Measurements from ENCODE around the gene ZFAND3. TPM values are rescaled to one million over a fixed set of nuclear protein-coding genes. Genes with fewer than 3 reads are reported as not detected.

ZFAND3 gene
- total RNA-seq, 4 donors from 2014 or later = 45.0 to 55.2 (median 49.5) TPM

- no peaks in the 10 kb centered on the region for H3K27me3 ChIP-seq
- intact Hi-C loops (cut with DNase I; ENCODE audit: low total_unique reads) = no loop called here
- TF ChIP-seq CTCF (IDR thresholded peaks at IDR 0.05 in 4 of 5, conservative IDR thresholded peaks at IDR 0.05 in 1 of 5) = no peak
- TF ChIP-seq POLR2A (IDR thresholded peaks at IDR 0.05) = no peak
Measured at GRCh38 chr6:38194282-38194572, 374.7 kb downstream of the ZFAND3 start.

GRCh38 chr6:38194589-38194988 lies 375.1 kb downstream of the ZFAND3 start:
- H3K27me3 ChIP-seq = no peaks in the 10 kb centered on the region
- no peak for TF ChIP-seq CTCF (IDR thresholded peaks at IDR 0.05 in 4 of 5, conservative IDR thresholded peaks at IDR 0.05 in 1 of 5)
- no peak for TF ChIP-seq POLR2A (IDR thresholded peaks at IDR 0.05)
- in situ Hi-C loops (cut with MboI; ENCODE audit: low sequenced_read_pairs in 4 of 4) = loop anchor here in 1 of 4 donors (25.0 kb wide), 1 partner anchor 293 kb away; no protein-coding TSS in a partner anchor
- no peaks in the 10 kb centered on the region for H3K4me1 ChIP-seq
- intact Hi-C loops (cut with DNase I; ENCODE audit: low total_unique reads) = no loop called here
- H3K27ac ChIP-seq = no peak overlapping the region
- H3K4me3 ChIP-seq = no peak overlapping the region
- H3K36me3 ChIP-seq = no peaks in the 10 kb centered on the region
- H3K9me3 ChIP-seq = no peaks in the 10 kb centered on the region
- ATAC-seq = no peak
- DNase-seq = no peak

More at GRCh38 chr6:38194282-38194572, 374.7 kb downstream of the ZFAND3 start:
- no peak overlapping the region for H3K27ac ChIP-seq
- ATAC-seq = peak in 1 of 2 donors; percentile 55
- in situ Hi-C loops (cut with MboI; ENCODE audit: low sequenced_read_pairs in 4 of 4) = loop anchor here in 1 of 4 donors (25.0 kb wide), 1 partner anchor 293 kb away; no protein-coding TSS in a partner anchor
- H3K4me1 ChIP-seq = no peaks in the 10 kb centered on the region
- H3K9me3 ChIP-seq = no peaks in the 10 kb centered on the region
- DNase-seq = no peak
- no peaks in the 10 kb centered on the region for H3K36me3 ChIP-seq
- no peak overlapping the region for H3K4me3 ChIP-seq

- DNase-seq (no peak), ATAC-seq (no peak)
- in situ Hi-C loops (cut with MboI; ENCODE audit: low sequenced_read_pairs in 4 of 4) (loop anchor here in 1 of 4 donors (25.0 kb wide), 1 partner anchor 292 kb away; no protein-coding TSS in a partner anchor), intact Hi-C loops (cut with DNase I; ENCODE audit: low total_unique reads) (no loop called here)
- Histone ChIP-seq H3K27ac (no peak overlapping the region), H3K36me3 (no peaks in the 10 kb centered on the region), H3K27me3 (no peaks in the 10 kb centered on the region), H3K9me3 (no peaks in the 10 kb centered on the region), H3K4me1 (no peaks in the 10 kb centered on the region), H3K4me3 (no peak overlapping the region)
- TF ChIP-seq CTCF (IDR thresholded peaks at IDR 0.05 in 4 of 5, conservative IDR thresholded peaks at IDR 0.05 in 1 of 5) = no peak
- no peak for TF ChIP-seq POLR2A (IDR thresholded peaks at IDR 0.05)
Measured at GRCh38 chr6:38195113-38195635, 375.6 kb downstream of the ZFAND3 start.

GRCh38 chr6:38198219-38198618 lies 378.7 kb downstream of the ZFAND3 start:
- DNase-seq = no peak
- in situ Hi-C loops (cut with MboI; ENCODE audit: low sequenced_read_pairs in 4 of 4) = loop anchor here in 1 of 4 donors (25.0 kb wide), 1 partner anchor 289 kb away; no protein-coding TSS in a partner anchor
- H3K4me3 ChIP-seq = no peak overlapping the region
- no peaks in the 10 kb centered on the region for H3K9me3 ChIP-seq
- intact Hi-C loops (cut with DNase I; ENCODE audit: low total_unique reads) = no loop called here
- no peak overlapping the region for H3K27ac ChIP-seq
- no peaks in the 10 kb centered on the region for H3K36me3 ChIP-seq
- no peak for ATAC-seq
- TF ChIP-seq CTCF (IDR thresholded peaks at IDR 0.05 in 4 of 5, conservative IDR thresholded peaks at IDR 0.05 in 1 of 5) (no peak), POLR2A (IDR thresholded peaks at IDR 0.05) (no peak)
- H3K27me3 ChIP-seq = no peaks in the 10 kb centered on the region
- H3K4me1 ChIP-seq = no peaks in the 10 kb centered on the region

Other genes starting within 250 kb of the ZFAND3 start
- 1 to 10 TPM in 2 of 4 donors, under 1 TPM in 2; 0.20 to 8.6 (median 1.1) TPM for gene MDGA1, start 121.8 kb upstream of the ZFAND3 start, total RNA-seq

Data from gastrocnemius medialis (tissue), 4 donors.